HFFc6 (cell line): ENCODE data around the gene FAT1. TPM values are rescaled to one million over a fixed set of nuclear protein-coding genes. Genes with fewer than 3 reads are reported as not detected.

Experiments
- DNase-seq: peaks from one replicate; pipeline ENCODE4 v3.0.0-alpha.2; 2018
- H3K27ac Mint-ChIP-seq: 2 replicates; pipeline ENCODE4 v1.8.0; 2020; ENCODE audit warnings: mild to moderate bottlenecking, mixed read lengths
- H3K27me3 Mint-ChIP-seq: 2 replicates; pipeline ENCODE4 v1.8.0; 2021; ENCODE audit warnings: mild to moderate bottlenecking, moderate library complexity, mixed read lengths; ENCODE audit not compliant: insufficient read depth
- H3K36me3 Mint-ChIP-seq: 2 replicates; pipeline ENCODE4 v1.8.0; 2021; ENCODE audit warnings: low read depth, mixed read lengths
- H3K4me1 Mint-ChIP-seq: 2 replicates; pipeline ENCODE4 v1.8.0; 2020; ENCODE audit warnings: low read depth, mixed read lengths
- H3K4me3 Mint-ChIP-seq: 2 replicates; pipeline ENCODE4 v1.8.0; 2020; ENCODE audit warnings: mild to moderate bottlenecking, moderate library complexity, mixed read lengths
- H3K9me3 Mint-ChIP-seq: 2 replicates; pipeline ENCODE4 v1.8.0; 2020; ENCODE audit warnings: mild to moderate bottlenecking, mixed read lengths
- CTCF ChIP-seq: fragments of 200-600 bp; sonication (generic); IDR thresholded peaks from 2 replicates; pipeline ENCODE4 v1.5.0; 2021; ENCODE audit warnings: antibody characterized with exemption, mild to moderate bottlenecking
- long read RNA-seq: library from polyadenylated mRNA; unstranded; transcript quantifications from one replicate; pipeline ENCODE4 v2.0.0, GENCODE V29; 2019
- total RNA-seq, 6 experiments: library from RNA; stranded (reverse); fragmentation: NEBNext Ultra II Directional; extraction: Animal tissue kit (Norgen Biotek cat#: 25700); gene quantifications; 2 replicates in 1 of 6; 3 replicates in 5 of 6; pipeline ENCODE4 v1.2.3, GENCODE V29; 2021

Gene FAT1
- total RNA-seq = 100 to 1,000 TPM; 238 to 483 (median 287) TPM
- long read RNA-seq, partial matches to known transcripts = 12 of 42 reads
- long read RNA-seq, other reads (novel, unspliced or antisense) = 26 of 42 reads

- Mint-ChIP-seq H3K36me3 (peaks cover 41% of the 10 kb centered on the region), H3K27ac (peak within 1 kb of the TSS; percentile 98), H3K4me1 (peaks cover 16% of the 10 kb centered on the region), H3K9me3 (peaks cover 4% of the 10 kb centered on the region; the same call in 1 of the 2 replicates), H3K27me3 (peaks cover 7% of the 10 kb centered on the region), H3K4me3 (peak within 1 kb of the TSS; percentile 100)
- peak; percentile 41 for DNase-seq
- no peak for TF ChIP-seq CTCF
Observed at GRCh38 chr4:186723292-186724057, at the start of gene FAT1. FAT1 (minus strand) TSS chr4:186723856; CDS start chr4:186709827, 14,029 bp downstream.

GRCh38 chr4:186772936-186773487, 49.4 kb upstream of the FAT1 start:
- Mint-ChIP-seq H3K4me1 (peaks cover 50% of the 10 kb centered on the region), H3K27ac (no peak overlapping the region), H3K27me3 (no peaks in the 10 kb centered on the region), H3K9me3 (peaks cover 4% of the 10 kb centered on the region; the same call in 1 of the 2 replicates), H3K36me3 (no peaks in the 10 kb centered on the region; the same call in 1 of the 2 replicates), H3K4me3 (no peak overlapping the region)
- no peak for DNase-seq
- TF ChIP-seq CTCF = no peak

- H3K27me3 Mint-ChIP-seq = no peaks in the 10 kb centered on the region
- DNase-seq = no peak
- H3K4me1 Mint-ChIP-seq = peaks cover 44% of the 10 kb centered on the region
- TF ChIP-seq CTCF = no peak
- H3K4me3 Mint-ChIP-seq = peak overlapping the region; percentile 2
- no peaks in the 10 kb centered on the region; the same call in 1 of the 2 replicates for H3K36me3 Mint-ChIP-seq
- H3K27ac Mint-ChIP-seq = peak overlapping the region; percentile 43
- peaks cover 4% of the 10 kb centered on the region; the same call in 1 of the 2 replicates for H3K9me3 Mint-ChIP-seq
Observed at GRCh38 chr4:186771624-186772023, 48.0 kb upstream of the FAT1 start.

- Mint-ChIP-seq H3K36me3 (no peaks in the 10 kb centered on the region; the same call in 1 of the 2 replicates), H3K4me3 (peak overlapping the region; percentile 43), H3K9me3 (peaks cover 4% of the 10 kb centered on the region; the same call in 1 of the 2 replicates), H3K27me3 (no peaks in the 10 kb centered on the region; the same call in 1 of the 2 replicates), H3K27ac (peak overlapping the region; percentile 62), H3K4me1 (peaks cover 44% of the 10 kb centered on the region)
- no peak for TF ChIP-seq CTCF
- peak; percentile 62 for DNase-seq
Observed at GRCh38 chr4:186770481-186771175, 47.0 kb upstream of the FAT1 start.

GRCh38 chr4:186767794-186768193, 44.1 kb upstream of the FAT1 start:
- H3K4me1 Mint-ChIP-seq = peaks cover 48% of the 10 kb centered on the region
- peaks cover 4% of the 10 kb centered on the region; the same call in 1 of the 2 replicates for H3K9me3 Mint-ChIP-seq
- DNase-seq = no peak
- H3K36me3 Mint-ChIP-seq = no peaks in the 10 kb centered on the region; the same call in 1 of the 2 replicates
- H3K27ac Mint-ChIP-seq = no peak overlapping the region
- H3K27me3 Mint-ChIP-seq = no peaks in the 10 kb centered on the region; the same call in 1 of the 2 replicates
- TF ChIP-seq CTCF = no peak
- no peak overlapping the region for H3K4me3 Mint-ChIP-seq
